Measurements from ENCODE around the gene PLSCR4. TPM values are rescaled to one million over a fixed set of nuclear protein-coding genes. Genes with fewer than 3 reads are reported as not detected.

PLSCR4 gene
- total RNA-seq, 2 donors from 2014 or later: 19.4 to 28.5 TPM

DNA sequence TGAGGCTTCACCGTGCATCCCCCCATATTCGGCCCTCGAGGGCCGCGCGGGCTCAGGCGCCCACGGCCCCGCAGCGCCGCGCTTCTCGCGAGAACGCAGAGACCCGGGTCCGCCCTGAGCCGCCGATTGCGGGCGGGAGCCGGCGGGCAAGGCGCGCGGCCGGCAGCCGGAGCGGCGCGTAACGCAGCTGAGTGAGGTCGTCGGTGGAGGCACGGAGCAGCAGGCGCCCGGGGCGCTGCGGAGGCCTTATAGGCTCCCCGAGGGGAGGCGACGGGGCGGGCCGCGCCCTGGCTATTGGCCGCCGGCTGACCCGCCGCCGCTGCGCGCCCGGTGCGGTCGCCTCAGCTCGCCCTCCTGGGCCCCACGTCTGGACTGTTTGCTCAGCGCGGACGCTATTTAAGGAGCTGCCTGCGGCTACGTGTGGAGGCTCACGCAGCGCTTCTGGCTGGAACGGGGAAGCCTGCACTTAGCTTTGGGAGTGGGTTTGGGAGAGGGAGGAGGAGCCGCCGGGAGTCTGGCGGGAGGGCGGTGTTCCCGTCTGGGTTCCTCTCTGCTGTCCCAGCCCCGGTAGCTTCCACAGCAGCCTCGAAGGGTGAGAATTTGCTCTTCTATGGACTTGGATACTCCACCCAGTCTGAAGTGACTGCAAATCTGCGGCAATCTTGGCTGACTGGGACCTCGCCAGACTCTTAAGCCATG, 89.8 kb downstream of the PLSCR4 start, which contains the start of gene PLOD2:
Gene PLOD2, minus strand, starts transcription at position 221 of the 699 bp plus-strand sequence. Its CDS starts 195 bp downstream, at position 26.
- ATAC-seq: peak; percentile 84
- Histone ChIP-seq H3K27ac (peak within 1 kb of the TSS; percentile 91 to 99 (median 98)), H3K9me3 (no peaks in the 10 kb centered on the region), H3K4me1 (peaks cover 55% of the 10 kb centered on the region), H3K36me3 (replicated peaks in 1 of 2; ENCODE audit: insufficient read depth in 1 of 2, low read depth in 2 of 2) (no peaks in the 10 kb centered on the region), H3K4me3 (peak within 1 kb of the TSS; percentile 63 to 68), H3K27me3 (no peaks in the 10 kb centered on the region)
- DNase-seq: peak; percentile 85 to 89 (median 88)
- intact Hi-C loops (cut with DNase I): no loop called here
- TF ChIP-seq, protein P1, sequence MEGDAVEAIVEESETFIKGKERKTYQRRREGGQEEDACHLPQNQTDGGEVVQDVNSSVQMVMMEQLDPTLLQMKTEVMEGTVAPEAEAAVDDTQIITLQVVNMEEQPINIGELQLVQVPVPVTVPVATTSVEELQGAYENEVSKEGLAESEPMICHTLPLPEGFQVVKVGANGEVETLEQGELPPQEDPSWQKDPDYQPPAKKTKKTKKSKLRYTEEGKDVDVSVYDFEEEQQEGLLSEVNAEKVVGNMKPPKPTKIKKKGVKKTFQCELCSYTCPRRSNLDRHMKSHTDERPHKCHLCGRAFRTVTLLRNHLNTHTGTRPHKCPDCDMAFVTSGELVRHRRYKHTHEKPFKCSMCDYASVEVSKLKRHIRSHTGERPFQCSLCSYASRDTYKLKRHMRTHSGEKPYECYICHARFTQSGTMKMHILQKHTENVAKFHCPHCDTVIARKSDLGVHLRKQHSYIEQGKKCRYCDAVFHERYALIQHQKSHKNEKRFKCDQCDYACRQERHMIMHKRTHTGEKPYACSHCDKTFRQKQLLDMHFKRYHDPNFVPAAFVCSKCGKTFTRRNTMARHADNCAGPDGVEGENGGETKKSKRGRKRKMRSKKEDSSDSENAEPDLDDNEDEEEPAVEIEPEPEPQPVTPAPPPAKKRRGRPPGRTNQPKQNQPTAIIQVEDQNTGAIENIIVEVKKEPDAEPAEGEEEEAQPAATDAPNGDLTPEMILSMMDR (IDR thresholded peaks at IDR 0.05): peak in 1 of 7 experiments; percentile 21
- TF ChIP-seq POLR2A (IDR thresholded peaks at IDR 0.05): peak; percentile 98 to 99 (median 98)
- 0% methylated on average over 4 to 74 of the region's 74 CpGs for whole genome bisulfite sequencing, 2 donors

DNA sequence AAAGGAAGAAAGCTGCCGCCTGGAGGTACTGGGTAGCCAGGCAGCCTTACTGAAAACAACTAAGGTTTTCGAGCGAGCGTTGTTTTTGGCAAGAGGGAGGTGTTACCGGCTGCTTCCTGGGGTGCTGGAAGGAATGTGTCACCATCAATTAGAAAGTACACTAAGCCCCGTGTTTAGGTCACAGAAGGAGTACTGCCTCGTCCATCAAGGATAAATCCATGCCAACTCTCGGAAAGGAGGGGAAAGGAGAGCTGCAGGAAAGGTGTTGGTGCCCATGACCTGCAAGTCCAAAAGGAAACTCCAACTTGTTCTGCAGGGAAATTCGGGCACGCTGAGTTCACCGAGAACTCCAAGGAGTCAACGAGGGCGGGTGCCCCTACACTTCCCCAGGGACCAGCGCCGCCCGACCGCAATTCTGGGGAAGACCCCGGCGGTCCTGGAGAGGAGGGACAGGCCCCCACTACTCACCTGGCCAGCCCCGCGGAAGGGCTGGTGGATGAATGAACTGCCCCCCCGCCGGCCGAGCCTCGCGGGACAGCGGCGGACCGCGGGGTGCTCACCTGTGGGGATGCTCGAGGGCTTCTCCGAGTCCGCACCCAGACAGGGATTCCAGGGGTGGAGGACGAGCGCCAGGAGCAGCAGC, 90.5 kb downstream of the PLSCR4 start:
- peaks cover 56% of the 10 kb centered on the region for H3K4me1 ChIP-seq
- ATAC-seq: peak; percentile 70
- H3K36me3 ChIP-seq (replicated peaks in 1 of 2; ENCODE audit: insufficient read depth in 1 of 2, low read depth in 2 of 2): no peaks in the 10 kb centered on the region
- H3K4me3 ChIP-seq: peak overlapping the region; percentile 63 to 68
- intact Hi-C loops (cut with DNase I): no loop called here
- TF ChIP-seq, protein P1 (IDR thresholded peaks at IDR 0.05): peak in 6 of 7 experiments; percentile 31 to 65 (median 61)
- peak; percentile 22 to 86 (median 75) for TF ChIP-seq POLR2A (IDR thresholded peaks at IDR 0.05)
- H3K9me3 ChIP-seq: no peaks in the 10 kb centered on the region
- H3K27ac ChIP-seq: peak overlapping the region; percentile 91 to 99 (median 98)
- DNase-seq: peak; percentile 79 to 88 (median 82)
- 0 to 1% methylated on average over 10 to 35 of the region's 35 CpGs for WGBS, 2 donors
- H3K27me3 ChIP-seq: no peaks in the 10 kb centered on the region

DNA sequence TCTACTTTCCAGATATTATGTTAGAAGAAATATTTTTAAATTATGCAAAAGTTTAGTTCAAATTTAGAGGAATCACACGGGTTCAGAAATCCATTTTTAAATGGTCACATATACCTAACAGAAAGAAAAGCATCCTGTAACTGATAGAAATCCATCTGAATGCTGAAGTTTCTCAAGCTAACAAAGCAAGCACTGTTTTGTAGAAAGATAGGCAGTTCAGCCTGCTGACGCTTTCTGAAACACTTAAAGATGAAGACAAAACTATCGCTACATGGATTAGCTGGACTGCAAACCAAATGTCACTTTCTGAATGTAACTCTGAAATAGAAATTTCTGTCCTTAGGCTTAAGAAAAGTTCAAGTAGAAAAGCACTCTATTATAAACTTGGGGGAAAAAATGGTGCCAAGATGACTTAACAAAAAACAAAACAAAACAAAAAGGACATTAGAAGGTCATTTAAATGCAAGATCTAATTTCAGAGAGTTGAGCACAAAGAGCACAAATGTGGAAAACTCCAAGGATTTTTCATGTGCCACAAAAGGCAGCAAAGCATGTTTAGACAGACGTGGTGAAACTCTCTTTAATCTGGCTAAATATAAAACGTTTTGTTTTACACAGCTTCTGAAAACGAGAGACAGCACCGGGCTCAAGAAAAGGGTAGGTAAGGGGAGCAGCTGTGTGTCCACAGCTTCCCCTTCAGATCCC, 91.1 kb downstream of the PLSCR4 start:
- DNase-seq: no peak
- no peaks in the 10 kb centered on the region for H3K27me3 ChIP-seq
- H3K4me1 ChIP-seq: peaks cover 60% of the 10 kb centered on the region

DNA sequence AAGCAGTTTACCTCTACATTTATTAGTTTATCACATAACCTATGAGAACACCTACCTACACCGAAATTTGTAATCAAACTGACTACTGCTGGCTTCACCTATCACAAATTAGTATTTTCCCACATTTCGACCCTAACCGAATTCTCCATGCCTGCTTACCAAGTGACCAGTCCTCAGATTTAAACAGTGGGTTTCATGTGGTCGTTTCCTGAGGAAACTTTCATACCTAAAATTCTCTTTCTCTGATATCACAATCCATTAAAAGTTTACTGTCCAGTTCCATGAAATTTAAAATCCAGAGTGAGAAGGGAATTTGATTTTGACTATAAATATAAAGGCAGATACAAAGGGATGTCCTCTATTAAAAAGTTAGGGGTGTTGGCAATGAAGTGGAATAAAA, 91.9 kb downstream of the PLSCR4 start:
- peak overlapping the region; percentile 91 to 99 (median 98) for H3K27ac ChIP-seq
- TF ChIP-seq, protein P1 (IDR thresholded peaks at IDR 0.05): no peak
- TF ChIP-seq POLR2A (IDR thresholded peaks at IDR 0.05): no peak
- H3K4me3 ChIP-seq: no peak overlapping the region
- H3K27me3 ChIP-seq: no peaks in the 10 kb centered on the region
- 28% methylated on average over 4 of the region's 4 CpGs for WGBS, 2 donors
- no peaks in the 10 kb centered on the region for H3K36me3 ChIP-seq (replicated peaks in 1 of 2; ENCODE audit: insufficient read depth in 1 of 2, low read depth in 2 of 2)
- DNase-seq (no peak), ATAC-seq (no peak)
- no peaks in the 10 kb centered on the region for H3K9me3 ChIP-seq
- intact Hi-C loops (cut with DNase I): no loop called here
- peaks cover 67% of the 10 kb centered on the region for H3K4me1 ChIP-seq

More for the DNA sequence above, 91.1 kb downstream of the PLSCR4 start:
- 4% methylated on average over 7 of the region's 7 CpGs for whole genome bisulfite sequencing, 2 donors
- ATAC-seq: no peak
- no peaks in the 10 kb centered on the region for H3K9me3 ChIP-seq
- peak overlapping the region; percentile 63 to 68 for H3K4me3 ChIP-seq
- TF ChIP-seq POLR2A (IDR thresholded peaks at IDR 0.05): no peak
- TF ChIP-seq, protein P1 (IDR thresholded peaks at IDR 0.05): no peak
- intact Hi-C loops (cut with DNase I): no loop called here
- H3K36me3 ChIP-seq (replicated peaks in 1 of 2; ENCODE audit: insufficient read depth in 1 of 2, low read depth in 2 of 2): no peaks in the 10 kb centered on the region
- H3K27ac ChIP-seq: peak overlapping the region; percentile 91 to 99 (median 98)
